Measurements from ENCODE around the gene SMG1.
"Not testable (repeated sequence)": the region's sequence is repeated elsewhere in the genome, so short reads cannot be mapped to it uniquely, and the experiment has no call there.

- not testable (repeated sequence) for TF ChIP-seq ZXDB (tag by site-specific recombination; IDR thresholded peaks at IDR 0.05); CTCF (tag by site-specific recombination; IDR thresholded peaks at IDR 0.05); ZNF639 (tag by site-specific recombination; IDR thresholded peaks at IDR 0.05); ZNF791 (tag by site-specific recombination; IDR thresholded peaks at IDR 0.05); KLF7 (tag by site-specific recombination; IDR thresholded peaks at IDR 0.05; ENCODE audit: borderline replicate concordance); ZNF629 (tag by site-specific recombination; IDR thresholded peaks at IDR 0.05); IKZF3 (tag by site-specific recombination; IDR thresholded peaks at IDR 0.05); ZNF140 (tag by site-specific recombination; IDR thresholded peaks at IDR 0.05); ZNF433 (tag by site-specific recombination; IDR thresholded peaks at IDR 0.05; ENCODE audit: low read depth)
Observed at GRCh38 chr16:18909585-18909984, 16.6 kb downstream of the SMG1 start.

All from HEK293 (cell line).